Hepatocyte (in vitro differentiated cells): ENCODE data around the gene NELL2. TPM values are rescaled to one million over a fixed set of nuclear protein-coding genes. Genes with fewer than 3 reads are reported as not detected.

Source experiments
- DNase-seq: peaks from one replicate; pipeline ENCODE4 v3.0.0-alpha.2; 2016; ENCODE audit warnings: low spot score
- H2AFZ ChIP-seq: fragments of 200-600 bp; sonication (generic); 2 replicates; pipeline ENCODE4 v1.6.0; 2016; ENCODE audit warnings: antibody characterized with exemption, mild to moderate bottlenecking
- H3K27ac ChIP-seq: fragments of 200-600 bp; sonication (generic); 2 replicates; pipeline ENCODE4 v1.5.1; 2016; ENCODE audit warnings: mild to moderate bottlenecking
- H3K27me3 ChIP-seq: fragments of 200-600 bp; sonication (generic); 2 replicates; pipeline ENCODE4 v1.6.1; 2016
- H3K36me3 ChIP-seq: fragments of 200-600 bp; sonication (generic); replicated peaks from 2 replicates; pipeline ENCODE4 v1.5.1; 2016; ENCODE audit warnings: low read depth; ENCODE audit not compliant: insufficient read depth
- H3K4me1 ChIP-seq: fragments of 200-600 bp; sonication (generic); 2 replicates; pipeline ENCODE4 v1.5.1; 2016; ENCODE audit warnings: mild to moderate bottlenecking, moderate library complexity; ENCODE audit not compliant: insufficient read depth
- H3K4me2 ChIP-seq: fragments of 200-600 bp; sonication (generic); 2 replicates; pipeline ENCODE4 v1.6.0; 2016
- H3K4me3 ChIP-seq: fragments of 200-600 bp; sonication (generic); 2 replicates; pipeline ENCODE4 v1.5.1; 2016; ENCODE audit warnings: mild to moderate bottlenecking
- H3K79me2 ChIP-seq: fragments of 200-600 bp; sonication (generic); 2 replicates; pipeline ENCODE4 v1.6.0; 2017; ENCODE audit warnings: mild to moderate bottlenecking
- H3K9me2 ChIP-seq: fragments of 200-600 bp; sonication (generic); replicated peaks from 2 replicates; pipeline ENCODE4 v1.6.0; 2017; ENCODE audit warnings: mild to moderate bottlenecking; ENCODE audit not compliant: insufficient read depth
- H3K9me3 ChIP-seq: fragments of 200-600 bp; sonication (generic); 2 replicates; pipeline ENCODE4 v1.5.1; 2016; ENCODE audit warnings: low read depth, mild to moderate bottlenecking
- H4K20me1 ChIP-seq: fragments of 200-600 bp; sonication (generic); 2 replicates; pipeline ENCODE4 v1.6.0; 2016; ENCODE audit warnings: mild to moderate bottlenecking; ENCODE audit not compliant: insufficient read depth, poor library complexity, severe bottlenecking
- CTCF ChIP-seq: fragments of 200-600 bp; sonication (generic); IDR thresholded peaks from 2 replicates; pipeline ENCODE4 v1.5.1; 2016; ENCODE audit warnings: antibody characterized with exemption, mild to moderate bottlenecking; ENCODE audit not compliant: poor library complexity
- EZH2 ChIP-seq: fragments of 200-600 bp; sonication (generic); IDR thresholded peaks from 2 replicates; pipeline ENCODE4 v1.6.1; 2016; ENCODE audit warnings: antibody characterized with exemption, mild to moderate bottlenecking, borderline replicate concordance
- EZH2phosphoT487 ChIP-seq: fragments of 200-600 bp; sonication (generic); IDR thresholded peaks from one replicate; pipeline ENCODE4 v1.6.1; 2018; ENCODE audit warnings: antibody characterized with exemption, mild to moderate bottlenecking, low read depth, moderate library complexity; ENCODE audit not compliant: unreplicated experiment, severe bottlenecking
- WGBS: methylation state at CpG from one replicate; pipeline ENCODE4 v1.1.6; 2016; ENCODE audit warnings: low lambda C conversion rate; ENCODE audit errors: missing lambda C conversion rate; 5-methylcytosine and 5-hydroxymethylcytosine counted together
- polyA plus RNA-seq: library from polyadenylated mRNA; unstranded; fragments of >200 nt; fragmentation: Nextera tagmentation; extraction: Ambion mirVana; gene quantifications from 2 replicates; pipeline ENCODE4 v1.2.1, GENCODE V29; 2016
- total RNA-seq: library from RNA; depleted of rRNA; stranded (reverse); fragments of >200 nt; gene quantifications from 2 replicates; pipeline ENCODE4 v1.2.3, GENCODE V29; 2014

NELL2 gene
- total and polyA plus RNA-seq, 2 experiments from 2014 or later: 7.4 to 31.3 TPM

GRCh38 chr12:44804068-44804467, 72.0 kb downstream of the NELL2 start:
- H3K9me2 ChIP-seq: no peaks in the 10 kb centered on the region
- H3K36me3 ChIP-seq: no peaks in the 10 kb centered on the region
- H3K4me2 ChIP-seq: no peak overlapping the region
- no peak overlapping the region for H3K4me3 ChIP-seq
- no peak overlapping the region for H3K27ac ChIP-seq
- no peak for TF ChIP-seq EZH2
- no peak for TF ChIP-seq EZH2phosphoT487
- TF ChIP-seq CTCF: no peak
- no peak for DNase-seq
- no peaks in the 10 kb centered on the region for H3K4me1 ChIP-seq
- H2AFZ ChIP-seq: no peak overlapping the region
- no peaks in the 10 kb centered on the region for H3K9me3 ChIP-seq
- no peaks in the 10 kb centered on the region for H3K79me2 ChIP-seq
- H3K27me3 ChIP-seq: no peaks in the 10 kb centered on the region
- H4K20me1 ChIP-seq: no peaks in the 10 kb centered on the region

GRCh38 chr12:44795970-44796369, 80.1 kb downstream of the NELL2 start:
- TF ChIP-seq CTCF: no peak
- TF ChIP-seq EZH2phosphoT487: no peak
- TF ChIP-seq EZH2: no peak
- H3K79me2 ChIP-seq: no peaks in the 10 kb centered on the region

DNA sequence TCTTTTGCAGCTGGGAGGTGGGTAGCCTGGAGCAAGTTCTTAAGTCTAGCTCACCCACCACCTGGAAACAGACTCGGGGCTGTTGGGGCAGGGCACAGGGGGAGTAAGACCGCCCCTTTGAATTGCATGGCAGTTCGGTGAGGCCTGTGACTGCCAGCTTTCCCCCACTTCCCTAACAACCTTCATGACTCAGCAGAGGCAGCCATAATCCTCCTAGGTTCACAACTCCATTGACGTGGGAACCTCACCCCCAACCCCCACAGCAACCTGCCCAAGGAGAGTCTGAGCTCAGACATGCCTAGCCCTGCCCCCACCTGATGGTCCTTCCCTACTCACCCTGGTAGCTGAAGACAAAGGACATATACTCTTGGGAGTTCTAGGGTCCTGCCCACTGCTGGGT, 87.4 kb downstream of the NELL2 start:
- no peak overlapping the region for H3K4me2 ChIP-seq
- H3K27me3 ChIP-seq: no peaks in the 10 kb centered on the region
- H4K20me1 ChIP-seq: no peaks in the 10 kb centered on the region
- H3K79me2 ChIP-seq: no peaks in the 10 kb centered on the region
- H3K4me1 ChIP-seq: no peaks in the 10 kb centered on the region
- TF ChIP-seq EZH2phosphoT487 (no peak), EZH2 (no peak), CTCF (no peak)
- 90% methylated on average over 4 of the region's 4 CpGs for WGBS
- H3K27ac ChIP-seq: no peak overlapping the region
- DNase-seq: no peak
- H2AFZ ChIP-seq: no peak overlapping the region
- no peaks in the 10 kb centered on the region for H3K36me3 ChIP-seq
- no peak overlapping the region for H3K4me3 ChIP-seq
- H3K9me2 ChIP-seq: no peaks in the 10 kb centered on the region
- no peaks in the 10 kb centered on the region for H3K9me3 ChIP-seq

More at GRCh38 chr12:44795970-44796369, 80.1 kb downstream of the NELL2 start:
- Histone ChIP-seq H3K9me3 (no peaks in the 10 kb centered on the region), H3K4me1 (no peaks in the 10 kb centered on the region), H3K9me2 (no peaks in the 10 kb centered on the region), H3K4me3 (no peak overlapping the region), H3K27me3 (no peaks in the 10 kb centered on the region), H4K20me1 (no peaks in the 10 kb centered on the region), H2AFZ (no peak overlapping the region), H3K36me3 (no peaks in the 10 kb centered on the region), H3K27ac (no peak overlapping the region), H3K4me2 (no peak overlapping the region)
- DNase-seq: no peak

- no peak for DNase-seq
- H3K9me3 ChIP-seq: no peaks in the 10 kb centered on the region
Measured at GRCh38 chr12:44780221-44780790, 95.8 kb downstream of the NELL2 start.

More at GRCh38 chr12:44780221-44780790, 95.8 kb downstream of the NELL2 start:
- no peak for TF ChIP-seq EZH2
- no peak for TF ChIP-seq EZH2phosphoT487
- TF ChIP-seq CTCF: no peak
- H3K4me3 ChIP-seq: no peak overlapping the region
- H3K9me2 ChIP-seq: no peaks in the 10 kb centered on the region
- no peaks in the 10 kb centered on the region for H3K4me1 ChIP-seq
- no peaks in the 10 kb centered on the region for H3K36me3 ChIP-seq
- H3K27me3 ChIP-seq: no peaks in the 10 kb centered on the region
- H3K4me2 ChIP-seq: no peak overlapping the region
- no peaks in the 10 kb centered on the region for H4K20me1 ChIP-seq
- H3K79me2 ChIP-seq: no peaks in the 10 kb centered on the region
- 85% methylated on average over 2 of the region's 2 CpGs for WGBS
- no peak overlapping the region for H3K27ac ChIP-seq
- H2AFZ ChIP-seq: no peak overlapping the region
